Gastroesophageal sphincter (tissue), 4 donors: Measurements from ENCODE around the gene THRB. TPM values are rescaled to one million over a fixed set of nuclear protein-coding genes. Genes with fewer than 3 reads are reported as not detected.

Experiments used
- ATAC-seq: fragments of 150-250 bp; one replicate; pipeline ENCODE4 v1.9.1; 2016; ENCODE audit warnings: mild to moderate bottlenecking, moderate library complexity
- H3K27ac ChIP-seq, 4 donors: fragments of 200-600 bp; sonication (generic) in 3 of 4; 1 replicate in 3 of 4; 2 replicates in 1 of 4; pipeline ENCODE4 v1.5.1; 2016 to 2019
- H3K27me3 ChIP-seq: fragments of 200-600 bp; sonication (generic); one replicate; pipeline ENCODE4 v1.5.1; 2019
- H3K36me3 ChIP-seq, 2 donors: fragments of 200-600 bp; sonication (generic); one replicate each; pipeline ENCODE4 v1.5.1; 2019; ENCODE audit warnings: control low read depth in 1 of 2
- H3K4me1 ChIP-seq, 3 donors: fragments of 200-600 bp; sonication (generic); 1 replicate in 2 of 3; 2 replicates in 1 of 3; pipeline ENCODE4 v1.5.1; 2016 to 2019; ENCODE audit warnings: control low read depth in 2 of 3
- H3K4me3 ChIP-seq, 2 donors: fragments of 200-600 bp; sonication (generic); one replicate each; pipeline ENCODE4 v1.5.1; 2019; ENCODE audit warnings: mild to moderate bottlenecking in 1 of 2, moderate library complexity in 1 of 2
- H3K9me3 ChIP-seq, 3 donors: fragments of 200-600 bp; sonication (generic); one replicate each; pipeline ENCODE4 v1.5.1; 2017 to 2019; ENCODE audit warnings: control low read depth in 2 of 3
- EP300 ChIP-seq: sonication (generic); formaldehyde crosslinking; IDR thresholded peaks from one replicate; pipeline ENCODE4 v1.6.1; 2017; ENCODE audit warnings: antibody characterized with exemption, mild to moderate bottlenecking
- POLR2A ChIP-seq, 2 donors: fragments of 450-650 bp; IDR thresholded peaks; one replicate each; pipeline ENCODE4 v1.6.1; 2017; ENCODE audit warnings: antibody characterized with exemption in 2 of 2, mild to moderate bottlenecking in 2 of 2, moderate library complexity in 1 of 2
- POLR2AphosphoS5 ChIP-seq: sonication (generic); formaldehyde crosslinking; IDR thresholded peaks from one replicate; pipeline ENCODE4 v1.6.1; 2017; ENCODE audit warnings: antibody characterized with exemption
- WGBS, 2 donors: methylation state at CpG; one replicate each; pipeline ENCODE4 v1.1.5; 2018; ENCODE audit warnings: low coverage in 1 of 2; 5-methylcytosine and 5-hydroxymethylcytosine counted together
- total RNA-seq, 4 donors: library from RNA; depleted of rRNA; stranded (reverse); fragments of >200 nt; gene quantifications; one replicate each; pipeline ENCODE4 v1.1.0, GENCODE V29; 2016
- TF ChIP-seq, protein P1 (sequence below), 4 experiments: fragments of 200-600 bp in 2 of 4; fragments of 450-650 bp in 2 of 4; sonication (generic) in 1 of 4; IDR thresholded peaks; one replicate each; pipeline ENCODE4 v1.5.1; 2017 to 2019; ENCODE audit warnings: antibody characterized with exemption in 4 of 4, mild to moderate bottlenecking in 2 of 4, moderate library complexity in 2 of 4

THRB gene
- total RNA-seq, 4 donors from 2014 or later, result 42.5 to 61.9 (median 55.8) TPM

GRCh38 chr3:24128199-24129005, 366.2 kb downstream of the THRB start:
- H3K4me1 ChIP-seq, result peaks cover 3 to 41% (median 4%) of the 10 kb centered on the region in 3 donors
- peaks cover 0 to 37% of the 10 kb centered on the region in 2 donors for H3K36me3 ChIP-seq
- peak; percentile 81 for ATAC-seq
- H3K27ac ChIP-seq, result peak overlapping the region; percentile 52 to 79 (median 66)
- no peaks in the 10 kb centered on the region for H3K27me3 ChIP-seq
- H3K9me3 ChIP-seq, result no peaks in the 10 kb centered on the region
- WGBS, 2 donors, result 29 to 33% methylated on average over 3 to 4 of the region's 4 CpGs
- TF ChIP-seq POLR2A (IDR thresholded peaks at IDR 0.05) (no peak), EP300 (no peak), POLR2AphosphoS5 (peak; percentile 74)
- TF ChIP-seq, protein P1, sequence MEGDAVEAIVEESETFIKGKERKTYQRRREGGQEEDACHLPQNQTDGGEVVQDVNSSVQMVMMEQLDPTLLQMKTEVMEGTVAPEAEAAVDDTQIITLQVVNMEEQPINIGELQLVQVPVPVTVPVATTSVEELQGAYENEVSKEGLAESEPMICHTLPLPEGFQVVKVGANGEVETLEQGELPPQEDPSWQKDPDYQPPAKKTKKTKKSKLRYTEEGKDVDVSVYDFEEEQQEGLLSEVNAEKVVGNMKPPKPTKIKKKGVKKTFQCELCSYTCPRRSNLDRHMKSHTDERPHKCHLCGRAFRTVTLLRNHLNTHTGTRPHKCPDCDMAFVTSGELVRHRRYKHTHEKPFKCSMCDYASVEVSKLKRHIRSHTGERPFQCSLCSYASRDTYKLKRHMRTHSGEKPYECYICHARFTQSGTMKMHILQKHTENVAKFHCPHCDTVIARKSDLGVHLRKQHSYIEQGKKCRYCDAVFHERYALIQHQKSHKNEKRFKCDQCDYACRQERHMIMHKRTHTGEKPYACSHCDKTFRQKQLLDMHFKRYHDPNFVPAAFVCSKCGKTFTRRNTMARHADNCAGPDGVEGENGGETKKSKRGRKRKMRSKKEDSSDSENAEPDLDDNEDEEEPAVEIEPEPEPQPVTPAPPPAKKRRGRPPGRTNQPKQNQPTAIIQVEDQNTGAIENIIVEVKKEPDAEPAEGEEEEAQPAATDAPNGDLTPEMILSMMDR (IDR thresholded peaks at IDR 0.05), result no peak
- no peak overlapping the region for H3K4me3 ChIP-seq

DNA sequence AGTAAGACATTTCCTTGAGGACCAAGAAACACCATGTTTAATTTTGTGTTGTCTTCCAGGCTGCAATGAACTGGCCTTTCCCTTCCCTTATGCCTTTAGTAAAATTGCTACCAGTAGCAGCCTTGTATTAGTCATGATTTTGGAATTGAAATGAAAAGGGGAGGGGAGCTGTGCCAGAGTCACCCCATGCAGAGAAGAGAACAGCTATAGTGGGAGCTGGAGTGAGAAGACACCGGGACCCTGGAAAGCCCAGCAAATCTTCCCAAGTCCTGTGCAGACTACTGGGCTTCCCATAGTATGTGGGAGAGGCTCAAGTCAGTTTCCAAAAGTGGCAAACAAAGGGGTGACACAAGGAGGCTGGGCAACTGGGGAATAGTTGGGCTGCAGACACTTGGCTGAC, 371.1 kb downstream of the THRB start:
- no peaks in the 10 kb centered on the region for H3K27me3 ChIP-seq
- TF ChIP-seq, protein P1 (IDR thresholded peaks at IDR 0.05), result no peak
- TF ChIP-seq POLR2AphosphoS5 (no peak), POLR2A (IDR thresholded peaks at IDR 0.05) (no peak), EP300 (no peak)
- WGBS, 2 donors, result 71% methylated on average over 1 of the region's 1 CpG; no CpG with 5 or more reads in 1 of the 2 donors
- peaks cover 0 to 22% of the 10 kb centered on the region in 2 donors for H3K36me3 ChIP-seq
- peak overlapping the region in 3 of 4 donors; percentile 34 to 79 (median 74) for H3K27ac ChIP-seq
- no peaks in the 10 kb centered on the region for H3K9me3 ChIP-seq
- peaks cover 0 to 31% (median 0%) of the 10 kb centered on the region in 3 donors for H3K4me1 ChIP-seq
- H3K4me3 ChIP-seq, result no peak overlapping the region
- no peak for ATAC-seq

DNA sequence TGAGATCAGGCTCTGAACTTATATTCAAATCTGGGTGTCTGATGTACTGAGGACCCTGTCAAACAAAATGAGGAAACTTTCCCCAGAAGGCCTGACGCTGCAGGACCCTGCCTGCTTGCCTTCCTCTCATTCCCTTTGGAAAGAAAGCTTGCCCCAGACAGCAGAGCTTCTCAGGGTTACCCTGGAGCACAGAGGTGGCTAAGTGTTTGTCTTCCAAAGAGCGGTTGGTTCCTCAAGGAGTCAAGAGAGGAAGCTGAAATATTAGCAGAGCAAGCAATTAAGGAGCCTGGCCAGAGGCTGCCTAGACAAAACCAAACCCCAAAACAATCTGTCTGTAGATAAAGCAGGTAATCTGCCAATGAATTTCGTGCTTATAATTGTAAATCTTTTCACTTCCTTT, 374.2 kb downstream of the THRB start:
- 60 to 67% methylated on average over 1 of the region's 3 CpGs for WGBS, 2 donors
- ATAC-seq, result no peak

DNA sequence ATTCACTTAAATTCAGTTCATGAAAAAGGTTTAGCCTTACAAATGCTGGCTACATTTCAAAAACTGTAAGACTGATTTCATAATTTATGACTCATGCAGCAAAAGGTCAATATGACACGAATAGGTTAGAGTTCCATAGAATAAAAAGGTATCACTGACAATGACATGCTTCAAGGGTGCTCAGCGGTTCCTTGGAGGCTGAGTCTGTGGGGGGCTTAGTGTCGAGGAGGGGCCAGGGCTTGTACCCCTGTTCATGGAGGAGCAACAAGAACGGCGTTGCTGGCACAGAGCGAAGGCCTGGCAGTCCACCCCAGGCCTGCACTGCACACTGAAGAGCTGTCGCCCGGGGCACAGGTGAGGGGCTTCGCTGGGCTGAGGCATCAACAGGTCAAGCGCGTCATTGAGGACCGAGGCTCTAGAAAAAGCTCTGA, 375.3 kb downstream of the THRB start:
- no peak overlapping the region for H3K27ac ChIP-seq
- 17 to 87% methylated on average over 2 to 8 of the region's 12 CpGs for WGBS, 2 donors
- ATAC-seq, result no peak

More for the DNA sequence above, 374.2 kb downstream of the THRB start:
- peaks cover 0 to 11% of the 10 kb centered on the region in 2 donors for H3K36me3 ChIP-seq
- no peak for TF ChIP-seq POLR2AphosphoS5
- TF ChIP-seq POLR2A (IDR thresholded peaks at IDR 0.05), result no peak
- TF ChIP-seq EP300, result no peak
- TF ChIP-seq, protein P1 (IDR thresholded peaks at IDR 0.05), result no peak
- H3K4me3 ChIP-seq, result no peak overlapping the region
- no peaks in the 10 kb centered on the region for H3K27me3 ChIP-seq
- H3K4me1 ChIP-seq, result peaks cover 0 to 15% (median 0%) of the 10 kb centered on the region in 3 donors
- H3K27ac ChIP-seq, result no peak overlapping the region
- H3K9me3 ChIP-seq, result no peaks in the 10 kb centered on the region

GRCh38 chr3:24117508-24117907, 377.1 kb downstream of the THRB start:
- 86 to 100% methylated on average over 1 of the region's 1 CpG for WGBS, 2 donors
- H3K9me3 ChIP-seq, result no peaks in the 10 kb centered on the region
- H3K27me3 ChIP-seq, result no peaks in the 10 kb centered on the region
- H3K27ac ChIP-seq, result no peak overlapping the region
- no peak for ATAC-seq
- H3K4me1 ChIP-seq, result peaks cover 0 to 8% (median 0%) of the 10 kb centered on the region in 3 donors
- H3K36me3 ChIP-seq, result peaks cover 0 to 5% of the 10 kb centered on the region in 2 donors
- TF ChIP-seq EP300, result no peak
- TF ChIP-seq POLR2AphosphoS5, result no peak
- TF ChIP-seq, protein P1 (IDR thresholded peaks at IDR 0.05), result no peak
- TF ChIP-seq POLR2A (IDR thresholded peaks at IDR 0.05), result no peak
- no peak overlapping the region for H3K4me3 ChIP-seq

More for the DNA sequence above, 375.3 kb downstream of the THRB start:
- no peak overlapping the region for H3K4me3 ChIP-seq
- TF ChIP-seq POLR2AphosphoS5 (peak; percentile 60), EP300 (no peak)
- no peaks in the 10 kb centered on the region for H3K27me3 ChIP-seq
- H3K36me3 ChIP-seq, result peaks cover 0 to 11% of the 10 kb centered on the region in 2 donors
- H3K4me1 ChIP-seq, result peaks cover 0 to 8% (median 0%) of the 10 kb centered on the region in 3 donors
- H3K9me3 ChIP-seq, result no peaks in the 10 kb centered on the region
